GM18868 (cell line): ENCODE measurements around the gene LRRD1.
"Not testable (repeated sequence)": the region's sequence is repeated elsewhere in the genome, so short reads cannot be mapped to it uniquely, and the experiment has no call there.

ENCODE experiments used
- ATAC-seq: cut with Tn5 transposase; IDR thresholded peaks from one replicate; pipeline ENCODE4 v1.9.1; 2021; ENCODE audit warnings: mild to moderate bottlenecking, moderate library complexity; ENCODE audit not compliant: unreplicated experiment

The LRRD1 gene

DNA sequence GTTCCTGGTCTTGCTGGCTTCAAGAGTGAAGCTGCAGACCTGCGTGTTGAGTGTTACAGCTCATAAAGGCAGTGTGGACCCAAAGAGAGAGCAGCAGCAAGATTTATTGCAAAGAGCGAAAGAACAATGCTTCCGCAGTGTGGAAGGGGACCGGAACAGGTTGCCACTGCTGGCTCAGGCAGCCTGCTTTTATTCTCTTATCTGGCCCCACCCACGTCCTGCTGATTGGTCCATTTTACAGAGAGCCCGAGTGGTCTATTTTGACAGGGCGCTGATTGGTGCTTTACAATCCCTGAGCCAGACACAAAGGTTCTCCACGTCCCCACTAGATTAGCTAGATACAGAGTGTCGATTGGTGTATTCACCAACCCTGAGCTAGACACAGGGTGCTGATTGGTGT lies 36.2 kb downstream of the LRRD1 start:
- ATAC-seq, result not testable (repeated sequence)

DNA sequence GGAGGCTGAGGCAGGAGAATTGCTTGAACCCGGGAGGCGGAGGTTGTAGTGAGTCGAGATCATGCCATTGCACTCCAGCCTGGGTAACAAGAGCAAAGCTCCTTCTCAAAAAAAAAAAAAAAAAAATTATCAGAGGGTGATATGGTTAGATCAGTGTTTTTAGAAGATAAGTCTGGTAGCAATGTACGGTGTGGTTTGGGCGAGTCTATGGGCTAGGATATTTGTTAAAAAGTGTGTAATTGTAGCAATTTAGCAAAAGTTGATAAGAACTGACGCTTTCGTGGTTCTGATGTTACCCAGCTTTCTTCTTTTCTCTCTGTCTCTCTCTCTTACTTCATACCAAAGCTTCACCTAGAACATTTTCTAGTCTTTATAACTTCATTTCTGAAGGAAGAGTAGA lies 37.8 kb downstream of the LRRD1 start:
- ATAC-seq, result no peak

DNA sequence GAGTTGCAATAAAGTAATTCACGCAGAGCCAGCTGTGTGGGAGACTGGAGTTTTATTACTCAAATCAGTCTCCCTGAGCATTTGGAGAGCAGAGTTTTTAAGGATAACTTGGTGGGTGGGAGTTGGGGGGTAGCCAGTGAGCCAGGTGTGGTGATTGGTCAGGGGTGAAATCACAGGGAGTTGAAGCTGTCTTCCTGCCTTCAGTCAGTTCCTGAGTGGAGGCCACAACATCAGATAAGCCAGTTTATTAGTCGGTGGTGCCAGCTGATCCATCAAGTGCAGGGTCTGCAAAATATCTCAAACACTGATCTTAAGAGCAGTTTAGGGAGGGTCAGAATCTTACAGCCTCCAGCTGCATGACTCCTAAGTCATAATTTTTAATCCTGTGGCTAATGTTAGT lies 41.4 kb downstream of the LRRD1 start:
- ATAC-seq, result no peak

DNA sequence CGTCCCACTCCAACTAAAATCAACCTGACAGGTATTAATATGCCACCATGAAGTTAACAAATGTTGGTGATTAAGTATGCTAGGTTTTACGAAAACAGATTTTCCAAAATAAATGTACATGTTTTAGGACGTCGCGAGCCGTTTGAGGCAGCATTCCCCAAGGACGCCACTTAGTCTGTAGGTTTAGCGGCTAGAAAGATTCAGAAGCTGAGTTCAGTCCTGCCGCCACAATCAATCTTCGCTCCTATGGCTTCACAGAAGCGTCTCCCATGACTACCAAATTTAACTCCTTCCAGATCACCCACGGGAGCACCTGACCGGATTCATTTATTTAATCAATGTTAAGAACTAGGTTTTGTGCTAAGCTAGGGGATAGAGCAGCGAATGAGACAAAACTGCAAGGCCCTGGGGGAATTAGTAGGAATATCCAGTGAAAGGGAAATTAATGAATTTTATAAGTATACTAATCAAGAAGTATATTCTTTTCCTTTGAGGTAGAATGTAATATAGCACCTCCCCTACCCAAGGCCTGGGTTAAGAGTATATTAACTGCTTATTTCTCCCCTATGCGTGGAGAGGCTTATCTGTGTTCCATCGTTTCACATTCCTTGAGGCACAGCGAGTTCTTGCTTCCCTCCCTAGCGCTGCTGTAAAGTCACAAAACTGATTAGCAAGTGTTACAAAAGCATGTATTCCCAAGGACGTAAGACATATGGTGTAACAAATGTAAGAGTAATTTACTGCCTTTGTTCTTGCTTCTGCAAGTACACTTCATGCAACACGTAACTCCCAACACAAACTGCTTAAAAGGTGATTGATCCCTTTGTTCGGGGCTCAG lies 43.7 kb downstream of the LRRD1 start:
- ATAC-seq, result no peak

DNA sequence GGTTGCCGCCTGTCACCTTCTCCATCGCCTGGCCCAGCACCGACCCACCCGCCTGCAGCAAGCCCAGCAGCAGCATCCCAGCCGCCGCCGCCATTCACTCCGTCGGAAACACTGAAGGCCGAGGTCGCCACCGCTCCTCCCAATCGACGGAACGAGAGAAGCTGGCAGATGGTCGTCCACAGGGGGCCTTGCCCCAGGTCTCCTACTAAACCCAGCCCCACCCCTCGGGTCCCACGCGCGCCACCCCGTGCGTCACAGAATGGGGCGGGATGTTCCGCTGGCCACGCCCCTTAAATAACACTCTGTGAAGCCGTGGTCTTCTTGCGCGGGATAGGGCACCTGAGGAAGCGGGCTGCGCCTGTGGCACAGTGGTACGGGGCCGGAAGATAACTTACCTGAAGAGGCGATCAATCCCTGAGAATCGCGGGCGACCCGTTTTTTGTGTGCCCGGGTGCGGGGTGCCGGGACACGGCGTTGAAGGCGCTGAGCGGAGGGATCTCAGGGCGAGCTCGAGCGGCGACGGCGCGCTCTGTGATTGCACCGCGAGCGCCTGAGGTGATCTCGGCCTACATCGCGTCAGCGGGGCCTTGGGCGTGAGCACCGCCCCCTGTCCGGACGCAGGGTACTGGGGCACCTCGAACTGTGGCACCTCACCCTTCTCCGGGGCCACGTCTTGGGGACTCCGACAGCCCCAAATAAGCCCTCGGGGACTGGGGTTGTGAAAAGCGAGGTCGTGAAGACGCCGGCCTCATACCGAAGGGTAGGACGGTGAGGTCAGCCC lies 44.5 kb downstream of the LRRD1 start, which contains the start of gene CYP51A1:
Gene CYP51A1 (minus strand): TSS at position 207 of the 781 bp plus-strand sequence. CDS start 113 bp downstream, at position 94.
- peak; percentile 87 for ATAC-seq

DNA sequence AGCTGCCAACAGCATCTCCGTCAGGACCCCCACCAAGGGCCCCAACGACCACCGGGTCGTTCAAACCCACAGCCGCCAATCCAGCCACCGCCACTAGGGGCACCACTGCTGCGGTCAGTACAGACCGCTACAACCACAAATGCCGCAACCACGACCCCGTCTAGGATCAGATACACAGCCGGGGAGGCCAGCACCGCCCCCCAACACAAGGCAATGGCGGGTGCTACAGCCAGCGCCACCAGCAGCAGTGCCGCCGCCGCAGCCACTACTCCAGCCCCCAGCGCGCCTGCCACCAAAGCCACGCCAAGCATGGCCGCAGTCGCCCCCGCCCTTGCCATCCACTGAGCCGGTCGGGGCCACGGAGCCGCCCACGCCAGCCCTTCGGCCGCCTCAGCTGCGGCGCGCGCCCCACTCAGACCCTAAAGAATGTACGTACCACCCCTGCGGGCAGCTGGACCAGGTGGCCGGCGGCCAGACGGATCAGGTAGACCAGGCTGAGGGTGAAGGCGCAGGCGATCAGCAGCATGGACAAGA lies 45.1 kb downstream of the LRRD1 start:
- peak; percentile 27 for ATAC-seq

DNA sequence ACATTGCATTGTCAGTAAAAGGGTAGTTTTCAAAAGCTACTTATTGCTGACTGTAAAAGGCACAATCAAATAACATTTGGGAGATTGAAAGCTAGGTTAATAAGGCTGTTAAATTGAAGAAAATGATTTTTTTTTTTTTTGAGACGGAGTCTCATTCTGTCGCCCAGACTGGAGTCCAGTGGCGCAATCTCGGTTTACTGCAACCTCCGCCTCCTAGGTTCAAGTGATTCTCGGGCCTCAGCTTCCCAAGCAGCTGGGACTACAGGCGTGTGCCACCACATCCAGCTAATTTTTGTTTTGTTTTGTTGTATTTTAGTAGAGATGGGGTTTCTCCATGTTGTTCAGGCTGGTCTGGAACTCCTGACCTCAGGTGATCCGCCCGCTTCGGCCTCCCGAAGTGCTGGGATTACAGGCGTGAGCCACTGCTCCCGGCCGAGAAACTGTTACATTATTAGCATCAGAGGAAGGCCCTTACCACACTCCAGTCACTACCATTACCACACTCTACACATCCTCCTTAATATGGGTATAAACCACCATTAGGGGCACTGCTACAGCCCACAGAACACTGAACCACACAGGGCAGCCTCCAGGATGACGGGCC lies 45.7 kb downstream of the LRRD1 start:
- peak; percentile 19 for ATAC-seq

DNA sequence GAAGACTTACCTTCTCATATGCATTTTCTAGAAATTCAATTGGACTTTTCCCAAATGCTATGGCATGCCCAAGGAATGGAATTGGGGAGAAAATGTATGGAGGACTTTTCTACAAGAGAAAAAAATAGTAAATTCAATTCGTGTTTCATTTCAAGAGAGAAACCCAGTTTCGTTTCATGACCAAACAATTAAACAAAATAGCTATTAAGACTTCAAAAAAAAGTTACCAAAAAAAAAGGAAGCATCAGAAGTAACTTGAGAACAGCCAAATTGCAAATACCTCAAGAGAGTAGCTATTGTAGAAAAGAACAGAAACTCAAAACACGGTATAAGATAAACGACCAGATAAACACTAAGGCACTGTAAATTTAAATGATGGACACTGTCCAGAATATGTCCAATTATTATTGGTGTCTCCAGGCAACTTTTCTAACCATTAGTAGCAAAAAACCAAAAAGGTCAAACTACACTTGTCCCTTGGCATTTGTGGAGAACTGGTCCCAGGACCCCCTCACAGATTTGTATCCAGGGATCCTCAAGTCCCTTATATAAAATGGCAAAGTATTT lies 47.1 kb downstream of the LRRD1 start:
- no peak for ATAC-seq

DNA sequence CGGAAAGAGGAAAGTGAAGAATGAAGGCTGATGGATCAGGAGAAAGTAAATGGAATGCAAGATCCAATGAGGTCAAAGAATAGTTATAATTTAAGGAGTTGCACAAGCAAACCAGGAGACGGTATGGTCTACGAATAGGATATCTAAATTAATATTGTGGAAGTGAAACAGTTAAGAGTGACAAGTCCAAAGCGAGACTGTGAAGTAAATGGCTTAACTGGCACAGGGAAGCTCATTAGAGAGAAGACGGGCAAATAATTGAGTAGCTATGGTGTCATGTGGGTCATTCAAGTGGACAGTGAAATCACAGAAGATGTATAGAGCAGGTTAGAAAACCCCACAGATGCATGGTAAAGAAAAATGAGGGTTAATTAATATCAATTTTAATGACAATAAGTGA lies 47.8 kb downstream of the LRRD1 start:
- no peak for ATAC-seq

DNA sequence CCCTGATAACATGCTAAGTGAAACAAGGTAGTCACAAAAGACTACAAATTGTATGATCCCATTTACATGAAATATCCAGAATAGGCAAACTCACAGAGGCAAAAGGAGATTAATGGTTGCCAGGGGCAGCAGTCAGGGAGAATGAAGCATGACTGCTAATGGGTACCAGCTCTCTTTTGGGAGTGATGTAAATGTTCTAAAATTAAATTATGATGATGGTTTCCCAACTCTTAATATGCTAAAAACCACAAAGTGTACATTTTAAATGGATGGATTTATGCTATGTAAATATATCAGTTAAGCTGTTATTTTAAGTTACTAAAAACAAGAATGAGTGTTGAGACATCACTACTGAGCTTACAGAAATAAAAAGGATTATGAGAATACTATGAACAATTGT lies 57.3 kb downstream of the LRRD1 start:
- no peak for ATAC-seq

DNA sequence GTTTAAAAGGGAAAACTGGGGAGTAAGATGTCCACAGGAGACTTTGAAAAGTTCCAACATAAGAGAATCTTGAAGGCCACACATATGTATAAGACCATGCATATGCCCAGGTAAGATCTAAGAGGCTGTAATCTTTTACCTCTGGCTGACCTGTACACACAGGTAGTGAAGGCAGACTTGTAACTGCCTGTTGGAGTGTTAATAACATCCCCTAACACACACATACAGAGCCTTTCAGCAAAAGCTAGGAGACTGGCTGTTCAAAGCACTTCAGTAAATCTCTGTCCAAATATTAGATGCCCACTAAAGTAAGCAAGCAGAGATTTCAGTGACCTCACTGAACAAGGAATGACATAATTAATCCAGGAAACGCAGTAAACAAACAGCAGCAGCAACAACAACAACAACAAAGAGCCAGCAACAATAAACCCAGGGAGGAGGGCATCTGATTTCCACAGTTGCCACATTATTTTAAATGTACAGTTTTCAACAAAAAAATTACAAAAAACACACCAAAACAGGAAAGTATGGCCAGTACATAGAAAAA lies 59.7 kb downstream of the LRRD1 start:
- no peak for ATAC-seq

DNA sequence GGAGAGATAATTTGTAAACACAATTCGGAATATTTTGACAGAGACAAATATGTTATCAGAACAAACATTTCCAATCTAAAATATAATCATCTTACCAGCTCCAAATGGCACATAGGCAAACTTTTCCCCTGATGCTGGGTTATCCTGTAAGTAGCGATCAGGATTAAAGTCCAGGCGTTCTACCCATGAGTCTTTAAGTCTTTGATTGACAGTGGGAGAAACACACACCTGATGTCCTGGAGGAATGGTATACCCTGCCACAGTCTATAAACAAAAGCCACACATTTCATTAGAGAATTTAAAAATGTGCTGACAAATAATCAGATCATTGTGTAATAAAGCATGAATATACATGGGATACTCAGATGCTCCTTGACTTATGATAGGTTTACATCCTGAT lies 62.0 kb downstream of the LRRD1 start:
- ATAC-seq, result no peak

DNA sequence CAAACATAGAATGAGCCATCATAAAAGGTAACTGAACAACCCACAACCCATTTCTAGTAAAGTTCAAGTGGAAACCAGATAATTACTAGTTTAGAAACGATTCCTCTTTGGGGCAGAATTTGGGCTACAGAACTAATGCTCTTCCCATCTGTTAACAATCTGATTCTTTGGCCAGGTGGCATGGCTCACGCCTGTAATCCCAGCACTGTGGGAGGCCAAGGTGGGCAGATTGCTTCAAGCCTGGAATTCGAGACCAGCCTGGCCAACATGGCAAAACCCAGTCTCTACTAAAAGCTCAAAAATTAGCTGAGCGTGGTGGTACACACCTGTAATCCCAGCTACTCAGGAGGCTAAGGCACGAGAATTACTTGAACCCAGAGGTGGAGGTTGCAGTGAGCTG lies 63.1 kb downstream of the LRRD1 start:
- ATAC-seq, result no peak

DNA sequence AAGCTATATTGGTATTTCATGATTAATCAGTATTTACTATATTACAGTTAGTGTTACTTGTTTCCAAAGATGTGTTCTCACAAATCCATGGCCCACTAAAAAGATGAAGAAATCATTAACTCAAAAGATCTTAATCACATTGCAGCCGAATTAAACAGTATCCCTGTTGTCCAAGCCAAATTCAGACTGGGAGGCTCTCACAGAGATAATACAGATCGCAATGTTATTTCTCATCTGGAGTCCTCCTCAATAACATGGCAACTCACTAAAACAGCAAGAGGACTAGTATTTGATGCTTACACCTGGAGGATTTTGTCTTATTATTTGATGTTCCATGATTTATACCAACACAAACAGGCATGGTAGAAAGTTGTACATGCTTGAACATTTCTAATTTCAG lies 68.1 kb downstream of the LRRD1 start:
- no peak for ATAC-seq

DNA sequence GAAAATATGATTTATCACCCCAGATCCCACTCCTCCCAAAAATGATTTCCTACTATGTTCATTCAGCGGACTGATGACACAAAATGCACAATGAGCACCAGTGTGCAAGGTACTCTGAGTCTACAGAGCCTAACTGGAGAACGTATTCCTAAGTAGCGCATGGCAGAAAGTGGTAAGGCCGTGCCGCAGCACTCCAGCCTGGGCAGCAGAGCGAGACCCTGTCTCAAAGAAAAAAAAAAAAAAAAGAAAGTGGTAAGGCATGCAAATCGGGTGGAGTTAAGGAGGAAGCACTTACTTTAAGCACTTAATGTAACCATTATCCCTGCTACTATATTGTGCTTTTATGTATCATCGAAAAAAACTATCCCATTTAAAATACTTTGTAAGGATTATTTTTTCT lies 70.1 kb downstream of the LRRD1 start:
- ATAC-seq, result no peak

DNA sequence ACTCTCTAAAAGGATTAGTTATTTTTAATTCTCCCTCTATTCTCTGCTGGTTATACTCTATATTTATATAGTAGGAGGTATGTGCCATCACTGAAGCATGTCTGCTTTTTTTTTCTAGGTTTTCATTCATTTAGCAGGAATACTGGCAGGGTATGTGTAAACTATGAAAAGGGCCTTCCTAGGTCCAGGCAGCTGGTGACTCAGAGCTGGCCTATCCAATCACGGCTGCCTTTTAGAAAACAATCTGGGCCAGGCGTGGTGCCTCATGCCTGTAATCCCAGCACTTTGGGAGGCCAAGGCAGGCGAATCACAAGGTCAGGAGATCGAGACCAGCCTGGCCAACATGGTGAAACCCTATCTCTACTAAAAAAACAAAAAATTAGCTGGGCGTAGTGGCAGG lies 76.1 kb downstream of the LRRD1 start:
- not testable (repeated sequence) for ATAC-seq

DNA sequence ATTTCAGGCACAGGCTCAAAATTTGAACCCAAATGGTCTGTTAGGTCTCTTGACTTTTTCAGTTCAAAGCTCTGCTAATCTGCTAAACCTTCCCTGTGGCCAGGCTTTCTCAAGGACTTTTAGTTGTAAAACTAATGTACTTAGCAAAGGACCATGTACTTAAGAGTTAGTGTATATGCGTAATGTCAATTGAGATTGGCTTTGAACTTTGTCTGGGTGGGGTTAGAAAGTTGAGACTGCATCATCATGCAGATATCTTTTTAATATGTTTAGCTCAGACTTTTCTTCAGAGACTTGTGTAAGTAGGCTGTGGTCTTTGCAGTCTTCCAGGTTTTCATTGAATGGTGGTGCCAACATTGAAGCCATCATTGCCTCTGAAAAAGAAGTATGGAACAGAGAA lies 78.4 kb downstream of the LRRD1 start:
- ATAC-seq, result no peak

DNA sequence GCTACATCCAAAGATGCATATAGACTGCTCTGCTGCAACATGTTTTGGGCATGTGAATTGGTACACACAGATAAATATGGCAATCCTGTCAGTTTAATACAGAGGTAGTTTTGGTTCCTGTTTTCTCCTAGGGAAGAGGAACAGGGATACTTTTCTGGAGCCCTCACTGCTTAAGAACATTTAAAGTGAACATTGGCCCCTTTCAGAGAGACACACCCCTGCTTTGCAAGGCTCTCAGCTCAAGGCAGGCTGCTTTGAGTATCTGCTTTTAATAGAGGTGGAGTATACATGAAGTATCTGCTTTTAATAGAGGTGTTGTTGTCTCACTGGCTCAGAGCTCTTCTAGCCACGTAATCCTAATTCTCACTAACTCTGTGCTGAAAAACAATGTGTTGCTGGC lies 83.6 kb downstream of the LRRD1 start:
- ATAC-seq, result no peak
